PC-9 (cell line): Measurements from ENCODE around the gene ZNF253. TPM values are rescaled to one million over a fixed set of nuclear protein-coding genes. Genes with fewer than 3 reads are reported as not detected.
"Not testable (repeated sequence)": the region's sequence is repeated elsewhere in the genome, so short reads cannot be mapped to it uniquely, and the experiment has no call there.

ENCODE experiments used
- BruUV-seq: library from RNA; stranded (reverse); fragments of 400-500 nt; replicated peaks from 2 replicates; lab custom pipeline; 2021; lab: Mats Ljungman, UMichigan
- CTCF ChIA-PET: fragments of 300-600 bp; sonication (Branson Sonifier 250); formaldehyde crosslinking; loops from one replicate; lab custom pipeline; 2022; ENCODE audit warnings: antibody characterized with exemption; lab: Charles Lee
- POLR2A ChIA-PET: fragments of 300-600 bp; sonication (Branson Sonifier 250); formaldehyde crosslinking; loops from one replicate; lab custom pipeline; 2022; ENCODE audit warnings: antibody characterized with exemption; ENCODE audit not compliant: unreplicated experiment; lab: Charles Lee
- DNase-seq, 2 experiments: peaks; one replicate each; pipeline versions ENCODE4 v3.0.0 to v3.0.0-alpha.2; 2015 to 2022; ENCODE audit warnings: mixed read lengths in 1 of 2
- H2AFZ ChIP-seq: fragments of 200-600 bp; sonication (generic); 2 replicates; pipeline ENCODE4 v1.8.1; 2017; ENCODE audit warnings: antibody characterized with exemption
- H3F3A ChIP-seq: fragments of 200-600 bp; sonication (generic); 2 replicates; pipeline ENCODE4 v1.8.1; 2017; ENCODE audit warnings: antibody characterized with exemption, mild to moderate bottlenecking, low read depth; ENCODE audit not compliant: insufficient read depth
- H3K27ac ChIP-seq: fragments of 200-600 bp; sonication (generic); 2 replicates; pipeline ENCODE4 v1.6.1; 2016; ENCODE audit warnings: mixed run types
- H3K27me3 ChIP-seq: fragments of 200-600 bp; sonication (generic); 2 replicates; pipeline ENCODE4 v1.6.1; 2016; ENCODE audit warnings: low read depth, mixed run types; ENCODE audit not compliant: insufficient read depth
- H3K36me3 ChIP-seq: fragments of 200-600 bp; sonication (generic); 2 replicates; pipeline ENCODE4 v1.6.1; 2016; ENCODE audit warnings: low read depth, mixed run types
- H3K4me1 ChIP-seq: fragments of 200-600 bp; sonication (generic); replicated peaks from 2 replicates; pipeline ENCODE4 v1.6.1; 2016; ENCODE audit warnings: mixed run types; ENCODE audit not compliant: insufficient read depth
- H3K4me2 ChIP-seq: fragments of 200-600 bp; sonication (generic); 2 replicates; pipeline ENCODE4 v1.6.1; 2017; ENCODE audit warnings: mixed run types
- H3K4me3 ChIP-seq: fragments of 200-600 bp; sonication (generic); 2 replicates; pipeline ENCODE4 v1.6.1; 2016; ENCODE audit warnings: mixed run types
- H3K79me2 ChIP-seq: fragments of 200-600 bp; sonication (generic); 2 replicates; pipeline ENCODE4 v1.6.1; 2017; ENCODE audit warnings: low read depth, mixed run types
- H3K9me2 ChIP-seq: fragments of 200-600 bp; sonication (generic); 2 replicates; pipeline ENCODE4 v1.8.1; 2017; ENCODE audit warnings: mild to moderate bottlenecking; ENCODE audit not compliant: insufficient read depth
- H3K9me3 ChIP-seq: fragments of 200-600 bp; sonication (generic); 2 replicates; pipeline ENCODE4 v1.8.1; 2016; ENCODE audit warnings: low read depth; ENCODE audit not compliant: insufficient read depth
- H4K20me1 ChIP-seq: fragments of 200-600 bp; sonication (generic); 2 replicates; pipeline ENCODE4 v1.8.1; 2017; ENCODE audit not compliant: insufficient read depth
- CTCF ChIP-seq: fragments of 200-600 bp; sonication (generic); conservative IDR thresholded peaks from 2 replicates; pipeline ENCODE4 v1.6.1; 2017; ENCODE audit warnings: mixed run types, antibody characterized with exemption, mild to moderate bottlenecking, moderate library complexity
- EZH2 ChIP-seq: fragments of 200-600 bp; sonication (generic); IDR thresholded peaks from 2 replicates; pipeline ENCODE4 v1.8.0; 2017; ENCODE audit warnings: antibody characterized with exemption, low read depth
- intact Hi-C: fragments of 100-400 bp; cut with micrococcal nuclease; formaldehyde crosslinking; loops from one replicate; pipeline ENCODE4 v1.10.0; 2022; ENCODE audit not compliant: unreplicated experiment
- total RNA-seq: library from RNA; stranded (reverse); gene quantifications from 2 replicates; pipeline ENCODE4 v1.2.3, GENCODE V29; 2021

ZNF253 gene
- total RNA-seq, 1 experiment from 2014 or later, result 5.1 TPM

- no peaks in the 10 kb centered on the region for H4K20me1 ChIP-seq
- H3K9me3 ChIP-seq, result peaks cover 23% of the 10 kb centered on the region
- CTCF ChIA-PET, result no interaction called here
- H3K27ac ChIP-seq, result peak within 1 kb of the TSS; percentile 22
- peak within 1 kb of the TSS; percentile 85 for H2AFZ ChIP-seq
- intact Hi-C loops, result loop anchor here (2.0 kb wide), 1 partner anchor 34 kb away; no protein-coding TSS in a partner anchor
- H3K27me3 ChIP-seq, result no peaks in the 10 kb centered on the region
- peak within 1 kb of the TSS; percentile 84 for H3K4me2 ChIP-seq
- peak; percentile 89 to 93 for DNase-seq
- peaks cover 10% of the 10 kb centered on the region; the same call in 1 of the 2 replicates for H3K4me1 ChIP-seq
- H3K4me3 ChIP-seq, result peak within 1 kb of the TSS; percentile 75
- peaks cover 13% of the 10 kb centered on the region; the same call in 1 of the 2 replicates for H3K79me2 ChIP-seq
- H3K9me2 ChIP-seq, result no peaks in the 10 kb centered on the region
- H3F3A ChIP-seq, result peaks cover 14% of the 10 kb centered on the region; the same call in 1 of the 2 replicates
- TSS peak; percentile 97 for BruUV-seq
- POLR2A ChIA-PET, result interaction anchor here (0.6 to 0.9 kb wide), 10 partner anchors 43 to 1605 kb away, joined by 3 to 10 read pairs (median 4); partner anchors contain the start of genes ZNF429, ZNF486 and ZNF506
- TF ChIP-seq EZH2 (no peak), CTCF (no peak)
- 0 out of 2 replicates have a peak, but pooled peaks cover 7% of the 10 kb centered on the region for H3K36me3 ChIP-seq
These were observed 35.2 kb downstream of the ZNF253 start, which contains the start of gene ZNF93 for GRCh38 chr19:19900729-19901444. Gene ZNF93 (plus strand): TSS chr19:19900946. CDS start chr19:19901089, 143 bp downstream.

- H3K4me1 ChIP-seq, H3K4me3 ChIP-seq, CTCF ChIA-PET, intact Hi-C loops, DNase-seq, BruUV-seq, H3K9me2 ChIP-seq, H3K27me3 ChIP-seq, H3K4me2 ChIP-seq, POLR2A ChIA-PET, H3F3A ChIP-seq, H2AFZ ChIP-seq, H3K27ac ChIP-seq, H4K20me1 ChIP-seq: not testable (repeated sequence)
- Histone ChIP-seq H3K79me2 (peaks cover 17% of the 10 kb centered on the region), H3K9me3 (peaks cover 26% of the 10 kb centered on the region), H3K36me3 (peaks cover 15% of the 10 kb centered on the region)
These were observed 41.9 kb downstream of the ZNF253 start for GRCh38 chr19:19907551-19907950.

GRCh38 chr19:19909654-19910053, 44.0 kb downstream of the ZNF253 start:
- TF ChIP-seq CTCF, result no peak
- TF ChIP-seq EZH2, result no peak
- no peaks in the 10 kb centered on the region for H3K27me3 ChIP-seq
- no peak overlapping the region for H3K4me3 ChIP-seq
- intact Hi-C loops, result no loop called here
- peaks cover 12% of the 10 kb centered on the region; the same call in 1 of the 2 replicates for H3K79me2 ChIP-seq
- DNase-seq, result no peak
- H4K20me1 ChIP-seq, result no peaks in the 10 kb centered on the region
- peaks cover 18% of the 10 kb centered on the region for H3K36me3 ChIP-seq
- no peaks in the 10 kb centered on the region for H3K4me1 ChIP-seq
- ChIA-PET CTCF (no interaction called here), POLR2A (no interaction called here)
- no TSS peak for BruUV-seq
- no peak overlapping the region for H3K4me2 ChIP-seq
- no peaks in the 10 kb centered on the region for H3K9me2 ChIP-seq
- H3F3A ChIP-seq, result no peaks in the 10 kb centered on the region
- H3K9me3 ChIP-seq, result peaks cover 30% of the 10 kb centered on the region
- no peak overlapping the region for H2AFZ ChIP-seq
- no peak overlapping the region for H3K27ac ChIP-seq
